GM23248 (cell line): ENCODE measurements around the gene C1QTNF1. TPM values are rescaled to one million over a fixed set of nuclear protein-coding genes. Genes with fewer than 3 reads are reported as not detected.
A peak's percentile ranks its signal among the peaks of the same experiment; 100 is the strongest.

ENCODE experiments used
- DNase-seq: peaks from one replicate; pipeline ENCODE4 v3.0.0-alpha.2; 2015
- H2AFZ ChIP-seq: fragments of 200-600 bp; sonication (generic); 2 replicates; pipeline ENCODE4 v1.6.1; 2016; ENCODE audit warnings: antibody characterized with exemption
- H3F3A ChIP-seq: fragments of 200-600 bp; sonication (generic); 2 replicates; pipeline ENCODE4 v1.6.1; 2016; ENCODE audit warnings: mild to moderate bottlenecking, antibody characterized with exemption, mixed run types; ENCODE audit not compliant: insufficient read depth
- H3K27ac ChIP-seq: fragments of 200-600 bp; sonication (generic); 2 replicates; pipeline ENCODE4 v1.5.1; 2016; ENCODE audit warnings: mild to moderate bottlenecking
- H3K27me3 ChIP-seq: fragments of 200-600 bp; sonication (generic); replicated peaks from 2 replicates; pipeline ENCODE4 v1.6.1; 2016; ENCODE audit warnings: mild to moderate bottlenecking; ENCODE audit not compliant: insufficient read depth
- H3K36me3 ChIP-seq: fragments of 200-600 bp; sonication (generic); 2 replicates; pipeline ENCODE4 v1.6.1; 2016; ENCODE audit warnings: low read depth, mild to moderate bottlenecking
- H3K4me1 ChIP-seq: fragments of 200-600 bp; sonication (generic); 2 replicates; pipeline ENCODE4 v1.6.1; 2016; ENCODE audit warnings: mild to moderate bottlenecking; ENCODE audit not compliant: insufficient read depth
- H3K4me2 ChIP-seq: fragments of 200-600 bp; sonication (generic); one replicate; pipeline ENCODE4 v1.6.1; 2016; ENCODE audit warnings: mild to moderate bottlenecking; ENCODE audit not compliant: unreplicated experiment
- H3K4me3 ChIP-seq: fragments of 200-600 bp; sonication (generic); 2 replicates; pipeline ENCODE4 v1.5.1; 2016; ENCODE audit warnings: mild to moderate bottlenecking
- H3K79me2 ChIP-seq: fragments of 200-600 bp; sonication (generic); 2 replicates; pipeline ENCODE4 v1.6.1; 2016; ENCODE audit warnings: mild to moderate bottlenecking; ENCODE audit not compliant: insufficient read depth
- H3K9ac ChIP-seq: fragments of 200-600 bp; sonication (generic); 2 replicates; pipeline ENCODE4 v1.6.1; 2016; ENCODE audit warnings: mild to moderate bottlenecking
- H3K9me2 ChIP-seq: fragments of 200-600 bp; sonication (generic); 2 replicates; pipeline ENCODE4 v1.6.1; 2016; ENCODE audit warnings: mixed run types, mild to moderate bottlenecking, moderate library complexity; ENCODE audit not compliant: insufficient read depth
- H3K9me3 ChIP-seq: fragments of 200-600 bp; sonication (generic); one replicate; pipeline ENCODE4 v1.6.1; 2017; ENCODE audit warnings: low read depth
- H4K20me1 ChIP-seq: fragments of 200-600 bp; sonication (generic); 2 replicates; pipeline ENCODE4 v1.6.0; 2016; ENCODE audit not compliant: insufficient read depth
- EZH2 ChIP-seq: fragments of 200-600 bp; sonication (generic); IDR thresholded peaks from 2 replicates; pipeline ENCODE4 v1.6.1; 2018; ENCODE audit warnings: antibody characterized with exemption, mild to moderate bottlenecking; ENCODE audit not compliant: insufficient read depth, poor library complexity, severe bottlenecking
- EZH2phosphoT487 ChIP-seq: fragments of 200-600 bp; sonication (generic); IDR thresholded peaks from 2 replicates; pipeline ENCODE4 v1.6.1; 2018; ENCODE audit warnings: antibody characterized with exemption, moderate library complexity, mild to moderate bottlenecking, low read depth; ENCODE audit not compliant: insufficient read depth
- WGBS, 2 experiments: methylation state at CpG; one replicate each; pipeline ENCODE4 v1.1.6; 2015 to 2017; ENCODE audit warnings: low lambda C conversion rate in 2 of 2, low coverage in 1 of 2; ENCODE audit errors: missing lambda C conversion rate in 2 of 2; 5-methylcytosine and 5-hydroxymethylcytosine counted together
- in situ Hi-C: fragments of 300-500 bp; cut with MboI; formaldehyde crosslinking; loops from 2 replicates; pipeline ENCODE4 v1.15.0; 2020
- polyA plus RNA-seq: library from polyadenylated mRNA; unstranded; fragments of >200 nt; fragmentation: Nextera tagmentation; extraction: Ambion mirVana; gene quantifications from 2 replicates; pipeline ENCODE4 v1.2.1, GENCODE V29; 2016
- total RNA-seq: library from RNA; depleted of rRNA; stranded (reverse); fragments of >200 nt; shearing (Covaris generic); gene quantifications from 2 replicates; pipeline ENCODE4 v1.2.3, GENCODE V29; 2014

The C1QTNF1 gene
- total and polyA plus RNA-seq, 2 experiments from 2014 or later, result 6.1 to 12.2 TPM

GRCh38 chr17:79035686-79036085 is 11.7 kb downstream of the C1QTNF1 start:
- DNase-seq, result no peak
- H3K4me2 ChIP-seq, result no peak overlapping the region
- no peaks in the 10 kb centered on the region for H4K20me1 ChIP-seq
- no peaks in the 10 kb centered on the region for H3K9me2 ChIP-seq
- no peaks in the 10 kb centered on the region for H3K79me2 ChIP-seq
- H2AFZ ChIP-seq, result no peak overlapping the region
- no peak overlapping the region for H3K4me3 ChIP-seq
- no peak for TF ChIP-seq EZH2phosphoT487
- no peak for TF ChIP-seq EZH2
- no peak overlapping the region for H3K9ac ChIP-seq
- H3F3A ChIP-seq, result peaks cover 32% of the 10 kb centered on the region
- in situ Hi-C loops, result no loop called here
- H3K9me3 ChIP-seq, result no peaks in the 10 kb centered on the region
- 93% methylated on average over 6 of the region's 6 CpGs for WGBS, 2 experiments
- no peaks in the 10 kb centered on the region for H3K27me3 ChIP-seq
- H3K36me3 ChIP-seq, result no peaks in the 10 kb centered on the region
- peak overlapping the region; percentile 100 for H3K27ac ChIP-seq
- H3K4me1 ChIP-seq, result peaks cover 35% of the 10 kb centered on the region

GRCh38 chr17:79036181-79036580 is 12.2 kb downstream of the C1QTNF1 start:
- DNase-seq, result no peak
- H3K27me3 ChIP-seq, result no peaks in the 10 kb centered on the region
- no peak overlapping the region for H3K4me2 ChIP-seq
- no peak overlapping the region for H3K4me3 ChIP-seq
- 95 to 97% methylated on average over 6 of the region's 6 CpGs for WGBS, 2 experiments
- no peaks in the 10 kb centered on the region for H3K9me3 ChIP-seq
- H3F3A ChIP-seq, result peaks cover 32% of the 10 kb centered on the region
- H2AFZ ChIP-seq, result no peak overlapping the region
- H3K9me2 ChIP-seq, result no peaks in the 10 kb centered on the region
- H3K4me1 ChIP-seq, result peaks cover 35% of the 10 kb centered on the region
- no peaks in the 10 kb centered on the region for H4K20me1 ChIP-seq
- in situ Hi-C loops, result no loop called here
- TF ChIP-seq EZH2 (no peak), EZH2phosphoT487 (no peak)
- H3K27ac ChIP-seq, result peak overlapping the region; percentile 100
- H3K9ac ChIP-seq, result no peak overlapping the region
- no peaks in the 10 kb centered on the region for H3K79me2 ChIP-seq
- H3K36me3 ChIP-seq, result no peaks in the 10 kb centered on the region

- Histone ChIP-seq H3K4me1 (peaks cover 35% of the 10 kb centered on the region), H3K36me3 (no peaks in the 10 kb centered on the region), H3K4me3 (no peak overlapping the region), H3K27me3 (no peaks in the 10 kb centered on the region), H3K4me2 (peak overlapping the region; percentile 52), H3K79me2 (no peaks in the 10 kb centered on the region), H2AFZ (no peak overlapping the region), H3K9me3 (no peaks in the 10 kb centered on the region), H3K27ac (peak overlapping the region; percentile 100), H3K9ac (no peak overlapping the region), H3K9me2 (no peaks in the 10 kb centered on the region), H4K20me1 (no peaks in the 10 kb centered on the region), H3F3A (peaks cover 32% of the 10 kb centered on the region)
- WGBS, 2 experiments, result 23 to 26% methylated on average over 3 of the region's 3 CpGs
- DNase-seq, result peak; percentile 93
- no peak for TF ChIP-seq EZH2
- no peak for TF ChIP-seq EZH2phosphoT487
- in situ Hi-C loops, result no loop called here
Observed at GRCh38 chr17:79036596-79036995, 12.6 kb downstream of the C1QTNF1 start.

DNA sequence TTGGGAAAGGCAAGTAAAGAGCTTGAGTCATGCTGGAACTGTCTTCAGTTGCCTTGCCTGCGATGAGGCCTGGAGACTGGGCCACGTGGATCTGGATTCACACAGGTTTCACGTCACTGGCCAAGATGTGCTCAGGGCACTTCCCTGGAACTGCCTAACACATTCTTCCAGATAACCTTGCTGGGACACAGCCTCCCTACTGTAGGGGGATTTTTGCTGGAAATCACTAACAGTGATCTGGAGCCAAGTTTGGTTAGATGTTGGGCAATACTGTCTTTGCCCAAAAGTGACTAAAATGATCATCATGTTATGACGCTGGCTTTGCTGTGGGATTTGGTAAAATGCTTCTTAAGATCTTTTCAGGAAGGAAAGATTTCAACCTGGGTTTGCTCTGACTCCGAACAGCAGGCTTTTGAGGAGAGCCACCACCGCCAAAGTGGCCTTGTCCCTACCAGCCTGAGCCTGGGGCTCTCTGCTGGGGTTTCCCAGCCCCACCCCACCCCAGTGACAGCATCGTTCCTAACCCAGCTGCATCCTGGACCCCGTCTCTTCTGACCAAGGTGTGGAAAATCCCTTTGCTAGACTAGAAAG is 14.7 kb downstream of the C1QTNF1 start:
- peaks cover 41% of the 10 kb centered on the region for H3F3A ChIP-seq
- in situ Hi-C loops, result no loop called here
- peaks cover 35% of the 10 kb centered on the region for H3K4me1 ChIP-seq
- H3K4me3 ChIP-seq, result peak overlapping the region; percentile 31; the same call in 1 of the 2 replicates
- WGBS, 2 experiments, result 4 to 6% methylated on average over 8 of the region's 8 CpGs
- no peaks in the 10 kb centered on the region for H3K27me3 ChIP-seq
- H3K9me2 ChIP-seq, result no peaks in the 10 kb centered on the region
- peak; percentile 99 for DNase-seq
- H3K27ac ChIP-seq, result peak overlapping the region; percentile 100
- peak overlapping the region; percentile 79 for H3K9ac ChIP-seq
- peak overlapping the region; percentile 76 for H3K4me2 ChIP-seq
- no peaks in the 10 kb centered on the region for H3K36me3 ChIP-seq
- TF ChIP-seq EZH2, result no peak
- TF ChIP-seq EZH2phosphoT487, result no peak
- H4K20me1 ChIP-seq, result no peaks in the 10 kb centered on the region
- peak overlapping the region; percentile 74 for H2AFZ ChIP-seq
- no peaks in the 10 kb centered on the region for H3K9me3 ChIP-seq
- H3K79me2 ChIP-seq, result no peaks in the 10 kb centered on the region
